HG03064 (cell line): ENCODE results near the gene CDKAL1.

Experiments
- ATAC-seq: cut with Tn5 transposase; IDR thresholded peaks from one replicate; pipeline ENCODE4 v1.9.1; 2021; ENCODE audit warnings: low read depth; ENCODE audit not compliant: unreplicated experiment

The CDKAL1 gene

GRCh38 chr6:21256197-21256596 lies 721.9 kb downstream of the CDKAL1 start:
- ATAC-seq = no peak

DNA sequence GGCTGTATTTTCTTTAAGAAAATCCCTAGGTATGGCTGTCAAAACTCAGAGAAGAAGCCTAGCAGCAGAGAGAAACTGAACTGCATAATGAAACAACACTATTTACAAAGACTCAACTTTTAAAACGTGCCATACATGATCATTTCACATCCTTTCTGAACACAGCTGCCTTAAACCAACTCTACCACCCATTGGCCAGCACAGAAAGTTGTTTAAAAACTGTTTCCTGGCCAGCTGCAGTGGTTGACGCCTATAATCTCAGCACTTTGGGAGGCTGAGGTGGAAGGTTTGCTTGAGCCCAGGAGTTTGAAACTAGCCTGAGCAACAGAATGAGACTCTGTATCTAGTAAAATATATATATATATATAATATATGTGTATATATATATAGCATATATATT lies 722.9 kb downstream of the CDKAL1 start:
- ATAC-seq = no peak

DNA sequence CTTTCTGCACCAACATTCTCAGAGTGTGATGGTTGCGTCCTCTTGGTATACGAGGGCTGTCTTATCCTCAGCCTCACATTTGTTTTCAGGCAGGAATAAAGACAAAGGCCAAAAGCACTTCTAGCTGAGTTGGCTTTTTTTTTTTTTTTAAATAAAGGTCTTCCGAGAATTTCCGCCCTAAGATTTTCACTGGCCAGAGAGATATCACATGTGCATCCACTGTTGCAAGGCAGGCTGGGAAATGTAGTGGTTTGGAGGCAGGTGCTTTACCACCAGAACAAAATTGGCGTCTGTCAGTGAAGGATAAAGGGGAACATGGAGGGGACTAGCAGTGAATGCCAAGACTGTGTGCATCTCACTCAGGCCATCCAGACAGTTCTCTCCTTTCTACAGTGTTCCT lies 724.4 kb downstream of the CDKAL1 start:
- ATAC-seq = no peak

GRCh38 chr6:21259660-21260059 lies 725.4 kb downstream of the CDKAL1 start:
- ATAC-seq = no peak

GRCh38 chr6:21262504-21262903 lies 728.2 kb downstream of the CDKAL1 start:
- no peak for ATAC-seq

DNA sequence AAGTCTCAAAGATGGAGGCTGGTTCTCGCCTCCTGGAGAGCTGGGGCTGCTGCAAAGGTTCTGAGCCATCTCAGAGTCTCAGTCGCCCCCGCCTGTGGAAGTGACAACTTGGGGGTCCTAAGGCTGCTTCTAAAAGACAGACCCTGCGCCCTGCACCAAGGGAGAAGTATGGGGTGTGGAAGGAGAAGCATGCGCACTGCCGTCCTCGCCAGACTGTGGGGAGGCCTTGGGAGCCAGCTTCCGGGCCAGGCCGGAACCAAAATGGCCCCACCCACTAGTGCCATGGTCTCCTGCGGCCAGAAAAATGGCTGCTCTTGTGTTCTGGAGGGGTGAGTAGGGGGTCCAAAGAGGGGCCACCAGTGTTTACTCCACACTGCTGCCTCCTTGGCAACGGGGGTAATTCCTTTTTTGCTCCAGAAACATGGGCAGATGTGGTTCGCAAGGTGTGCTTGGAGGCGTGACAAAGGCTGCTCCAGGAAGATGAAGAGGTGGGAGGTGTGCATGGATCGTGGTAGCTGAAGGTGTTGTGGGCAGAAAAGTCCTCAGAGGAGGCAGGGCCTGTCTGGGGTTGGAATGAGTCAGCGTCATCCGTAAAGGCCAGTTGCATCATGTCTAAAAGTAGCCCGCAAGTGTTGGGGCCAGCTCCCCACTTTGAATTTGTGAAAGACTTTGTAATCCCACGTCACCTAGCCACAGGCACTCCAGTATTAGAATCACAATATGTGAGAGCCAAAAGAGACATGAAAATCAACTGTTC lies 729.5 kb downstream of the CDKAL1 start:
- ATAC-seq = no peak

- ATAC-seq = no peak
These were observed 730.2 kb downstream of the CDKAL1 start for GRCh38 chr6:21264288-21265033.

- no peak for ATAC-seq
These were observed 730.9 kb downstream of the CDKAL1 start for GRCh38 chr6:21265034-21265729.

GRCh38 chr6:21265730-21266044 lies 731.4 kb downstream of the CDKAL1 start:
- no peak for ATAC-seq

DNA sequence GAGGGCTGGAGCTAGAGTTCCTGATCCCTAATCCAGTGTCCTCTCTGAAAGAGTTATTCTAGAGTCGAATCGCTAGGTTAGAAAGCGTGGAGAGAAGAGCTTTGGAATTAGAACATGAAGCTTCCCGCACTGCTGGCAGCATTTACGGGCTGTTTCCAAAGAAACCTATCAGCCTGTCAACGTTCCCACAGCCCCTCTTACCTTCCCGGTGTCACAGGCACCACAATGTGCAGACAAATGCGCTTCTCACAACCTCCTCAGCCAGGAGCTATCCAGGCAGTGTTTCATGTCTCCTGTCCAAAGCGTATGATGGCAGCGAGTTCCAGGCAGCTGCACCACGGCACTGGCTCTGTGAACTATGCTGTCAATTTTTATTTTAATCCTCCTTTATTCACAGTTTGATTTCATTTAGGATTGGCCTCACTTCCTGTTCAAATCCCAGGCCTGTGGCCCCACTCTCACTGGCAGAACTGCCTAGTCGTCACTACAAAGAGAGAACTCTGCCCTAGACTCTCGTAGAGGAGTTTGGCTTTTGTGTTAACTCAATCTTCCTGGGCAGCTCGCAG lies 736.5 kb downstream of the CDKAL1 start:
- no peak for ATAC-seq

DNA sequence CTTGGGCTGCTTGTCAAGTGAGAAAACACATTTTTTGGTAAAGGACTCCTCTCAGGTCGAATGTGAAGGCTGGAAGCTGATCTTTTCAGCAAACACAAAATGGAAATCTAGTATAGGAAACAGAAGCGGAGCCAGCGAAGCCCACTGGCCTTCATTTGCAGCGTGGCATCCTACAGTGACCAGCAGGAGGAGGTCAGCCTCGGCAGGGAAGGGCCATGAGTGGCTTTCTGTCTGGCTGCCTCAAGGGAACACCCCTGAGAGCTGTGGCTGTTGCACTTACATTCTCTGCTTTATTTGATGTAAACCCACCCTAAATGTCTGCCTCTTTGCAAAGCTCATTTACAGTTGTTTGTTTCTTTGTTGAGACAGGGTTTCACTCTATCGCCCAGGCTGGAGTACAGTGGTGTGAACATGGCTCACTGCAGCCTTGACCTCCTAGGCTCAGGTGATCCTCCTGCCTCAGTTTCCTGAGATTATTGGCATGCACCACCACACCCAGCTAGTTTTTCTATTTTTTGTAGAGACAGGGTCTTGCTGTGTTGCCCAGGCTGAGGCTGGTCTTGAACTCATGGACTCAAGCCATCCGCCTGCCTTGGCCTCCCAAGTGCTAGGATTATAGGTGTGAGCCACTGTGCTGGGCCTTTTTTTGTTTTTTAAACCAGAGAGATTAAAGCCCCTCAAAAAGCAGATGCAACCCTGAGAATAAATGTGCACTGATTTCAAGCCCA lies 737.3 kb downstream of the CDKAL1 start:
- ATAC-seq = no peak

- ATAC-seq = no peak
These were observed 739.2 kb downstream of the CDKAL1 start for GRCh38 chr6:21273451-21273850.

DNA sequence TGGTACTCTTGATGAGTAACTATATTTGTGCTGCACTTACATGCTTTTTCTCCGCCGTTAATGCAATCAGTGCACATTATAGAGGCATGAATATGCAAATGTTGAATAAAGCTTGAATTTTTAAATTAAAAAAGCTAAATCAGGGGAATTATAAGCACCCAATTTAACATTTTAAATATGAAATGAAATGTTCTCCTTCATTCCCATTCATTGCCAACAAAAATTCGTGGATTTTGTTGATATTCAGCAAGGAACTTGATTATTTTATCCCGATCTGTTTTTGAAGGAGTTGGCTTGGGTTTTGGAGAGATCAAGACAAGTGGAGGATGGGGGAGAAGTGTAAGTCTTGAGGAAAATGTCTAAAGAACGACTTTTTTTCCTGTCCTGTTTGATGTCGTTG lies 740.6 kb downstream of the CDKAL1 start:
- ATAC-seq = no peak

GRCh38 chr6:21277601-21278374 lies 743.5 kb downstream of the CDKAL1 start:
- ATAC-seq = no peak

DNA sequence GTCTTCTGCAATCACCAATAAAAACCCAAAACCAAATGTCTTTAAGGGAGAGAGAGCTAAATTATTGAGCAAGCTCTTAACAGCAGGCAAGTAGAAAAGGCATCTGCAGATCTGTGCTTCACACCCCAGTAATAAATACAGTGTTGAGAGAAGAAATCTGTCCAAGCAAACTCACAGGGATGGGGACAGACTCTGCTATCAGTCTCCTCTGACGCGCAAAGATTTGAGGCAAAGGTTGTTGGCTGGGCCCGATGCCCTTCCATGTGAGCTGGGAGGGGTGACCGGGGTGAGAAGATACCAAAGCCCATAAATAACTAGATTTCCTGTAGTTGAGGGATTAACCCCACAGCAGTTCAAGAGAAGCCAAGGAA lies 744.1 kb downstream of the CDKAL1 start:
- ATAC-seq = no peak

DNA sequence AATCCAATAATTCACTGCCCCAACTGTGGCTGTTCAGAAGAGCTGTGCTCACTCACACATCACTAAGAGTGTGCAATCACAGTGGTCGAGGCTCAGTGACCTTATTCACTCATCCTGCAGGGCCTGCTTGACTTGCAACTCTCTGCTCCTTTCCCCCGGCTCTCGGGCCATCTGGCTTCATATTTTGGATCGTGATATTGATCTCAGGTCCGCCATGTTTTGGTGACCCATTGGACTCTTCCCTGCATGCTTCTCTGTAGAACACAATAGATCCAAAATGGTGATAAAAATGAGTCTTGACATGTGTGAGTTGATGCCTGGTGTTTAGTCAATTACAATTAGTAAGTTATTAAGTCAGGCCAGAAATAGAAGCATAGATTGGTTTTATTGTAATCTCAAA lies 745.4 kb downstream of the CDKAL1 start:
- no peak for ATAC-seq

DNA sequence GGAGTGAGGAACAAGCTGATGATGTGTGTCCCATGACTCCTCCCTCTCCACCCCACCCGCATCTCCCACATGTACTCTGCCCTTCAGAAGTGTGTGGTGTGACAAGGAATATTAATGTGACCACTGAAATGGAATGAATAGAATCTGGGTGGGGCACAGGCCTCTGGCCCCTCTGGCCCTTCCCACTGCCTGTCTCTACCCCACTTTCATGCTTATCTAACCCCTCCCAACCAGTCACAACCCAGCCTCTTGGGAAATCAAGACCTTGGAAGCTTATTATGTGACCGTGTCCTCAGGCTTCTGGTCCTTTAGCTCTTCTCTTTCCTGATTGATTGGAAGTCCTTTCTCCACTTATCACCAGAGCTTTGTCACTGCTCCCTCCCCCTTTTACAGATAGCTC lies 747.1 kb downstream of the CDKAL1 start:
- ATAC-seq = no peak
